DMS153 treated with DMSO at 0.1 percent for 48 hours (cell line): ENCODE measurements around the gene ZNF467.

ENCODE experiments used
- DNase-seq: peaks from one replicate; lab custom pipeline; 2025; ENCODE audit not compliant: unreplicated experiment; lab: John Stamatoyannopoulos, UW

The ZNF467 gene

GRCh38 chr7:149729586-149729982, 43.8 kb downstream of the ZNF467 start:
- no peak for DNase-seq

GRCh38 chr7:149728491-149729375, 44.7 kb downstream of the ZNF467 start:
- DNase-seq = no peak

GRCh38 chr7:149727899-149728476, 45.4 kb downstream of the ZNF467 start:
- no peak for DNase-seq

GRCh38 chr7:149727053-149727898, 46.1 kb downstream of the ZNF467 start:
- DNase-seq = no peak

- DNase-seq = no peak
Measured at GRCh38 chr7:149725916-149726315, 47.5 kb downstream of the ZNF467 start.

GRCh38 chr7:149725426-149725821, 48.0 kb downstream of the ZNF467 start:
- no peak for DNase-seq

- DNase-seq = no peak
Measured at GRCh38 chr7:149724661-149725425, 48.5 kb downstream of the ZNF467 start.

GRCh38 chr7:149723795-149724495, 49.4 kb downstream of the ZNF467 start:
- no peak for DNase-seq

GRCh38 chr7:149723082-149723767, 50.2 kb downstream of the ZNF467 start:
- DNase-seq = no peak

GRCh38 chr7:149722356-149722957, 50.9 kb downstream of the ZNF467 start:
- DNase-seq = no peak

- DNase-seq = no peak
Measured at GRCh38 chr7:149721084-149721601, 52.2 kb downstream of the ZNF467 start.

GRCh38 chr7:149720372-149721083, 52.9 kb downstream of the ZNF467 start:
- no peak for DNase-seq

- DNase-seq = no peak
Measured at GRCh38 chr7:149719912-149720335, 53.5 kb downstream of the ZNF467 start.

GRCh38 chr7:149719050-149719899, 54.1 kb downstream of the ZNF467 start:
- DNase-seq = no peak

GRCh38 chr7:149718730-149719049, 54.7 kb downstream of the ZNF467 start:
- no peak for DNase-seq

GRCh38 chr7:149717481-149717880, 55.9 kb downstream of the ZNF467 start:
- no peak for DNase-seq

- no peak for DNase-seq
Measured at GRCh38 chr7:149716932-149717307, 56.5 kb downstream of the ZNF467 start.
